ENCODE results near the gene CEL. TPM values are rescaled to one million over a fixed set of nuclear protein-coding genes. Genes with fewer than 3 reads are reported as not detected.

The CEL gene
- total and polyA plus RNA-seq, 10 of the 15 experiments (the other 5 are each of a cell fraction or from before 2014, with no cell fraction given), result 0.05 to 4.1 (median 0.29) TPM; not detected in 2

GRCh38 chr9:133071484-133072150, 9.8 kb downstream of the CEL start:
- POLR2A ChIA-PET, result no interaction called here
- in situ Hi-C loops (cut with MboI) (no loop called here), intact Hi-C loops (cut with micrococcal nuclease; ENCODE audit: unreplicated experiment) (no loop called here)
- no peaks in the 10 kb centered on the region for H3K36me3 ChIP-seq (ENCODE audit: control insufficient read depth in 2 of 2, insufficient read depth in 2 of 2, low read length in 1 of 2)
- CTCF ChIA-PET, result interaction anchor here (0.6 kb wide), 1 partner anchor 325 kb away, joined by 5 read pairs; no protein-coding TSS in a partner anchor
- H3K4me2 ChIP-seq (ENCODE audit: control insufficient read depth, insufficient read depth), result no peak overlapping the region
- no peak overlapping the region for H2AFZ ChIP-seq (ENCODE audit: control insufficient read depth, low read depth, low read length)
- TF ChIP-seq KDM1A (IDR thresholded peaks at IDR 0.05; ENCODE audit: borderline replicate concordance), result no peak
- no peak for TF ChIP-seq PBX3 (IDR thresholded peaks at IDR 0.05; ENCODE audit: insufficient replicate concordance, low read depth, low read length)
- no peak for TF ChIP-seq ZNF384 (IDR thresholded peaks at IDR 0.05; ENCODE audit: borderline replicate concordance, low read depth, low read length)
- TF ChIP-seq GABPA (IDR thresholded peaks at IDR 0.05; ENCODE audit: low read depth), result no peak
- TF ChIP-seq JUND (IDR thresholded peaks at IDR 0.05; ENCODE audit: low read depth, low read length), result no peak
- no peak for TF ChIP-seq NR2F1 (conservative IDR thresholded peaks at IDR 0.05)
- TF ChIP-seq, protein P1, sequence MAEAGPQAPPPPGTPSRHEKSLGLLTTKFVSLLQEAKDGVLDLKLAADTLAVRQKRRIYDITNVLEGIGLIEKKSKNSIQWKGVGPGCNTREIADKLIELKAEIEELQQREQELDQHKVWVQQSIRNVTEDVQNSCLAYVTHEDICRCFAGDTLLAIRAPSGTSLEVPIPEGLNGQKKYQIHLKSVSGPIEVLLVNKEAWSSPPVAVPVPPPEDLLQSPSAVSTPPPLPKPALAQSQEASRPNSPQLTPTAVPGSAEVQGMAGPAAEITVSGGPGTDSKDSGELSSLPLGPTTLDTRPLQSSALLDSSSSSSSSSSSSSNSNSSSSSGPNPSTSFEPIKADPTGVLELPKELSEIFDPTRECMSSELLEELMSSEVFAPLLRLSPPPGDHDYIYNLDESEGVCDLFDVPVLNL (IDR thresholded peaks at IDR 0.05; ENCODE audit: low read depth, low read length), result no peak
- TF ChIP-seq, protein P2, sequence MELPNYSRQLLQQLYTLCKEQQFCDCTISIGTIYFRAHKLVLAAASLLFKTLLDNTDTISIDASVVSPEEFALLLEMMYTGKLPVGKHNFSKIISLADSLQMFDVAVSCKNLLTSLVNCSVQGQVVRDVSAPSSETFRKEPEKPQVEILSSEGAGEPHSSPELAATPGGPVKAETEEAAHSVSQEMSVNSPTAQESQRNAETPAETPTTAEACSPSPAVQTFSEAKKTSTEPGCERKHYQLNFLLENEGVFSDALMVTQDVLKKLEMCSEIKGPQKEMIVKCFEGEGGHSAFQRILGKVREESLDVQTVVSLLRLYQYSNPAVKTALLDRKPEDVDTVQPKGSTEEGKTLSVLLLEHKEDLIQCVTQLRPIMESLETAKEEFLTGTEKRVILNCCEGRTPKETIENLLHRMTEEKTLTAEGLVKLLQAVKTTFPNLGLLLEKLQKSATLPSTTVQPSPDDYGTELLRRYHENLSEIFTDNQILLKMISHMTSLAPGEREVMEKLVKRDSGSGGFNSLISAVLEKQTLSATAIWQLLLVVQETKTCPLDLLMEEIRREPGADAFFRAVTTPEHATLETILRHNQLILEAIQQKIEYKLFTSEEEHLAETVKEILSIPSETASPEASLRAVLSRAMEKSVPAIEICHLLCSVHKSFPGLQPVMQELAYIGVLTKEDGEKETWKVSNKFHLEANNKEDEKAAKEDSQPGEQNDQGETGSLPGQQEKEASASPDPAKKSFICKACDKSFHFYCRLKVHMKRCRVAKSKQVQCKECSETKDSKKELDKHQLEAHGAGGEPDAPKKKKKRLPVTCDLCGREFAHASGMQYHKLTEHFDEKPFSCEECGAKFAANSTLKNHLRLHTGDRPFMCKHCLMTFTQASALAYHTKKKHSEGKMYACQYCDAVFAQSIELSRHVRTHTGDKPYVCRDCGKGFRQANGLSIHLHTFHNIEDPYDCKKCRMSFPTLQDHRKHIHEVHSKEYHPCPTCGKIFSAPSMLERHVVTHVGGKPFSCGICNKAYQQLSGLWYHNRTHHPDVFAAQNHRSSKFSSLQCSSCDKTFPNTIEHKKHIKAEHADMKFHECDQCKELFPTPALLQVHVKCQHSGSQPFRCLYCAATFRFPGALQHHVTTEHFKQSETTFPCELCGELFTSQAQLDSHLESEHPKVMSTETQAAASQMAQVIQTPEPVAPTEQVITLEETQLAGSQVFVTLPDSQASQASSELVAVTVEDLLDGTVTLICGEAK (IDR thresholded peaks at IDR 0.05; ENCODE audit: borderline replicate concordance), result no peak
- TF ChIP-seq ZNF207 (IDR thresholded peaks at IDR 0.05; ENCODE audit: borderline replicate concordance), result no peak
- TF ChIP-seq NKRF (conservative IDR thresholded peaks at IDR 0.05), result no peak
- H3K9ac ChIP-seq (ENCODE audit: control insufficient read depth, insufficient read depth, low read length), result no peak overlapping the region
- no peaks in the 10 kb centered on the region for H3K79me2 ChIP-seq (ENCODE audit: control insufficient read depth, insufficient read depth, low read length)
- no peaks in the 10 kb centered on the region for H3K27me3 ChIP-seq (replicated peaks in 1 of 2; ENCODE audit: control insufficient read depth in 2 of 2, insufficient read depth in 2 of 2, low read length in 1 of 2)
- FAIRE-seq (no peak), DNase-seq (ENCODE audit: low read depth, low spot score) (no peak), ATAC-seq (no peak)
- H4K20me1 ChIP-seq (ENCODE audit: control insufficient read depth, insufficient read depth), result no peaks in the 10 kb centered on the region
- RAD21 ChIA-PET (ENCODE audit: unreplicated experiment), result no interaction called here
- no peaks in the 10 kb centered on the region for H3K9me3 ChIP-seq (replicated peaks; ENCODE audit: control insufficient read depth, insufficient read depth, low read length)
- no peak overlapping the region for H3K4me3 ChIP-seq
- SMC1A ChIA-PET (ENCODE audit: uncharacterized antibody, unreplicated experiment), result no interaction called here
- no TSS peak for BruUV-seq (replicated peaks)
- no peaks in the 10 kb centered on the region for H3K4me1 ChIP-seq (ENCODE audit: control insufficient read depth, insufficient read depth, low read length)
- no peak overlapping the region for H3K27ac ChIP-seq (ENCODE audit: control insufficient read depth, insufficient read depth)
- WGBS (ENCODE audit: insufficient coverage, insufficient replicate concordance, low lambda C conversion rate, missing lambda C conversion rate), result 73% methylated on average over 8 of the region's 33 CpGs
